Immature natural killer cell (primary cell): ENCODE data around the gene CCNQ. TPM values are rescaled to one million over a fixed set of nuclear protein-coding genes. Genes with fewer than 3 reads are reported as not detected.

Experiments
- DNase-seq, 3 donors: peaks; one replicate each; pipeline ENCODE4 v3.0.0; 2022; ENCODE audit warnings: mixed read lengths in 1 of 3
- H3K27ac Mint-ChIP-seq, 6 donors: one replicate each; pipeline ENCODE4 v1.8.0; 2020; ENCODE audit warnings: mixed read lengths in 6 of 6, mild to moderate bottlenecking in 5 of 6, inconsistent platforms in 4 of 6, moderate library complexity in 3 of 6
- H3K27me3 Mint-ChIP-seq, 3 donors: one replicate each; pipeline ENCODE4 v1.8.0; 2020 to 2021; ENCODE audit warnings: low read depth in 3 of 3, mild to moderate bottlenecking in 3 of 3, mixed read lengths in 3 of 3, moderate library complexity in 3 of 3, inconsistent platforms in 1 of 3
- H3K36me3 Mint-ChIP-seq, 3 donors: one replicate each; pipeline ENCODE4 v1.8.0; 2020; ENCODE audit warnings: mixed read lengths in 3 of 3, inconsistent platforms in 2 of 3, mild to moderate bottlenecking in 2 of 3
- H3K4me1 Mint-ChIP-seq, 2 donors: one replicate each; pipeline ENCODE4 v1.8.0; 2020; ENCODE audit warnings: inconsistent platforms in 2 of 2, mild to moderate bottlenecking in 2 of 2, mixed read lengths in 2 of 2, moderate library complexity in 1 of 2
- H3K4me3 Mint-ChIP-seq, 5 donors: one replicate each; pipeline ENCODE4 v1.8.0; 2020; ENCODE audit warnings: mild to moderate bottlenecking in 5 of 5, mixed read lengths in 5 of 5, inconsistent platforms in 3 of 5, moderate library complexity in 3 of 5
- H3K9me3 Mint-ChIP-seq, 6 donors: one replicate each; pipeline ENCODE4 v1.8.0; 2020; ENCODE audit warnings: mild to moderate bottlenecking in 6 of 6, mixed read lengths in 6 of 6, inconsistent platforms in 4 of 6, moderate library complexity in 3 of 6
- polyA plus RNA-seq, 3 donors: library from polyadenylated mRNA; unstranded; fragments of 300-500 nt; fragmentation: Illumina TruSeq; gene quantifications; one replicate each; pipeline ENCODE4 v1.2.3, GENCODE V29; 2021

The CCNQ gene
- polyA plus RNA-seq, 3 donors from 2014 or later, result 36.7 to 42.8 (median 38.4) TPM

- Mint-ChIP-seq H3K27ac (no peak overlapping the region), H3K4me3 (no peak overlapping the region), H3K9me3 (peaks cover 0 to 3% (median 0%) of the 10 kb centered on the region in 6 donors), H3K27me3 (peaks cover 0 to 3% (median 2%) of the 10 kb centered on the region in 3 donors), H3K4me1 (peaks cover 17 to 20% of the 10 kb centered on the region in 2 donors), H3K36me3 (no peaks in the 10 kb centered on the region)
- no peak for DNase-seq
These were observed 5.8 kb downstream of the CCNQ start for GRCh38 chrX:153592966-153593688.

GRCh38 chrX:153592091-153592833, 6.7 kb downstream of the CCNQ start:
- H3K36me3 Mint-ChIP-seq, result no peaks in the 10 kb centered on the region
- no peak overlapping the region for H3K27ac Mint-ChIP-seq
- DNase-seq, result no peak
- peaks cover 0 to 3% (median 0%) of the 10 kb centered on the region in 6 donors for H3K9me3 Mint-ChIP-seq
- peaks cover 8 to 12% of the 10 kb centered on the region in 2 donors for H3K4me1 Mint-ChIP-seq
- no peak overlapping the region for H3K4me3 Mint-ChIP-seq
- H3K27me3 Mint-ChIP-seq, result peaks cover 0 to 2% (median 2%) of the 10 kb centered on the region in 3 donors

- no peak overlapping the region for H3K4me3 Mint-ChIP-seq
These were observed 7.7 kb downstream of the CCNQ start for GRCh38 chrX:153590961-153591956.

DNA sequence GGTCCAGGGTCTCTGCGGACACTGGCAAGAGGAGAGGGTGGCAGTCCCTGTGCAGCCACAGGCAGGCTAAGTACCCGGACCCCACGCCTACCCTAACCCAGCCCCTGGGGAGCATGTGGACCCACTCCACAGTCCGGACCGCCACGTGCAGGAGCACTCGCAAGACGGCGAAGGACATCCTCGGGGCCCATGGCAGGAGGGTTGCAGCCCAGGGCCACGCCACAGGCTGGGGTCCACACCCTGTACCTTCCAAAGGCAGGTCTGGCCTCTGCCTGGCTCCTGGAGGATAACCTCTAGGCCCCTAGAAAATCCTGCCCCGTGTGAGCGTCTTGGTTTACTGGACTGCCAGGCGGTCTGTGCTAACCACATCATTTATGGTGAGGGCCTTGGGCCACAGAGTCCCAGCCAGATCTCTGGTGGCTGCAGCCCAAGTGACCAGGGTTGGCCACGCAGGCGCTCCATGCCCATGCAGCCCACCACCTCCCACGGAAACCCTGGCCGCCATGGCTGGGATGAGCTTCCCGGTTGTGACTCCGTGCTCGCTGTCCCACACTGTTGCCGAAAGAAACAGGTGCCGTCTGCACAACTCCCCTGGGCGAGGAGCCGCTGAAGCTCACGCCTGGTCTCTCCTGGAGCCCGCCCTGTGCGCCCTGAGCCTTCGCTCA, 10.0 kb downstream of the CCNQ start:
- H3K9me3 Mint-ChIP-seq, result peaks cover 0 to 3% (median 0%) of the 10 kb centered on the region in 6 donors
- no peaks in the 10 kb centered on the region for H3K4me1 Mint-ChIP-seq
- H3K27ac Mint-ChIP-seq, result no peak overlapping the region
- peaks cover 0 to 6% (median 4%) of the 10 kb centered on the region in 3 donors for H3K27me3 Mint-ChIP-seq
- no peak overlapping the region for H3K4me3 Mint-ChIP-seq
- H3K36me3 Mint-ChIP-seq, result peaks cover 0 to 3% (median 0%) of the 10 kb centered on the region in 3 donors
- no peak for DNase-seq

More at GRCh38 chrX:153590961-153591956, 7.7 kb downstream of the CCNQ start:
- peaks cover 0 to 3% (median 0%) of the 10 kb centered on the region in 6 donors for H3K9me3 Mint-ChIP-seq
- peaks cover 0 to 4% (median 2%) of the 10 kb centered on the region in 3 donors for H3K27me3 Mint-ChIP-seq
- H3K36me3 Mint-ChIP-seq, result peaks cover 0 to 3% (median 0%) of the 10 kb centered on the region in 3 donors
- DNase-seq, result no peak
- H3K4me1 Mint-ChIP-seq, result peaks cover 0 to 2% of the 10 kb centered on the region in 2 donors
- no peak overlapping the region for H3K27ac Mint-ChIP-seq

DNA sequence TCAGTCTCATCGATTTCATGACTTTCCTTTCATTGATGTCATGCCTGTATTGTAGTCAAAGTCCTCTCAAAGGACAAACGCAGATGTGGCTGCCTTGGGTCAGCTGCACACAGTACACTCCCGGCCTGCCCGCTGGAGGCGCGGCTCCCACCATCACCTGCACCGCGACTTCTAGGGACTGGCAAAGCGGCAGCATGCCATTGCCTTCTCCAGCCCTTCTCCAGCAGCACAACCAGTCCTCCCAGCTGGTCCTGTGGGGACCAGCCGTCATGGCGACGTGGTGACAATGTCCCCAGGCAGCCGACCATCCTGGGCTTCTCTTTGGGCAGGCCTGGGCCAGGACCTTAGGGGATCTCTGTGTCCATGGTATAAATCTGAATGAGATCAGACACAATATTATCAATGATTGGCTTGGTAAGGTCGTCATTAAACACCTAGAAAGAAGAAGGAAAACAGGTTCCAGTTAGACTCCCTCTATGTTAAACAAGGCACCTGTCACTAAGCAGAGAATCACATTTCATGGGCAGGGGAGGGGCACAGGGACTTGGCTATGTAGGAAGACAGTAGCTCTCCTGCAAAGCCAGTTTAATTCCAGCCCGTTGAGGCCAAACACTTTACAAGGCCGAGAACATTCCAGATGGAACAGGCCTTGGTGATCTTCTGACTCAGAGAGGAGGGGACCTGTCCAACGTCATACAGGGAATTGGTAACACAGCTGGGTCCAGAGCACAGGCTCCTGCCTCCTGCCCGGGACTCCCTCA, 10.7 kb downstream of the CCNQ start:
- H3K9me3 Mint-ChIP-seq, result no peaks in the 10 kb centered on the region
- no peak overlapping the region for H3K4me3 Mint-ChIP-seq
- DNase-seq, result no peak
- H3K27ac Mint-ChIP-seq, result no peak overlapping the region
- peaks cover 0 to 4% of the 10 kb centered on the region in 2 donors for H3K4me1 Mint-ChIP-seq
- H3K36me3 Mint-ChIP-seq, result peaks cover 0 to 3% (median 0%) of the 10 kb centered on the region in 3 donors
- H3K27me3 Mint-ChIP-seq, result peaks cover 3 to 4% (median 4%) of the 10 kb centered on the region in 3 donors

GRCh38 chrX:153587342-153587741, 11.6 kb downstream of the CCNQ start:
- no peak overlapping the region for H3K27ac Mint-ChIP-seq
- peaks cover 2 to 4% (median 3%) of the 10 kb centered on the region in 3 donors for H3K27me3 Mint-ChIP-seq
- DNase-seq, result no peak
- H3K36me3 Mint-ChIP-seq, result peaks cover 0 to 3% (median 0%) of the 10 kb centered on the region in 3 donors
- no peak overlapping the region for H3K4me3 Mint-ChIP-seq
- H3K4me1 Mint-ChIP-seq, result peaks cover 7 to 10% of the 10 kb centered on the region in 2 donors
- no peaks in the 10 kb centered on the region for H3K9me3 Mint-ChIP-seq

GRCh38 chrX:153585827-153586226, 13.1 kb downstream of the CCNQ start:
- Mint-ChIP-seq H3K4me3 (no peak overlapping the region), H3K27ac (peak overlapping the region in 1 of 6 donors; percentile 18), H3K4me1 (peaks cover 7 to 10% of the 10 kb centered on the region in 2 donors), H3K27me3 (peaks cover 2 to 4% (median 3%) of the 10 kb centered on the region in 3 donors), H3K36me3 (peaks cover 0 to 3% (median 0%) of the 10 kb centered on the region in 3 donors), H3K9me3 (no peaks in the 10 kb centered on the region)
- DNase-seq, result no peak

DNA sequence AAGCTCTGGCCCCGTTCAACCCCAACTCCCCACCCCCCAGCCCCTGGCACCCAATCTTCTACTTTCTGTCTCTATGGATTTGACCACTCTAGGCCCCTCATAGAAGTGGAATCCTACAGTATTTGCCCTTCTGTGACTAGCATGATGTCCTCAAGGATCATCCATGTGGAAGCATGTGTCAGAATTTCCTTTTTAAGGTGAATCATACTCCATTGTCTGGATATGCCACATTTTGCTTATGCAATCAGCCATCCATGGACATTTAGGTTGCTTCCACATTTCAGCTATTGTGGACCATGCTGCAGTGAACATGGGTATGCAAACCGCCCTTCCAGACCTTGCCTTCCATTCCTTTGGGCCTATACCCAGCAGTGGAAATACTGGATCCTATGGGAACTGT, 15.5 kb downstream of the CCNQ start:
- H3K4me3 Mint-ChIP-seq, result peak overlapping the region in 2 of 5 donors; percentile 6 to 12
- H3K27me3 Mint-ChIP-seq, result peaks cover 2 to 6% (median 3%) of the 10 kb centered on the region in 3 donors
- no peak overlapping the region for H3K27ac Mint-ChIP-seq
- H3K36me3 Mint-ChIP-seq, result peaks cover 0 to 3% (median 0%) of the 10 kb centered on the region in 3 donors
- H3K4me1 Mint-ChIP-seq, result peaks cover 7 to 10% of the 10 kb centered on the region in 2 donors
- DNase-seq, result no peak
- H3K9me3 Mint-ChIP-seq, result no peaks in the 10 kb centered on the region

- peaks cover 2 to 6% (median 3%) of the 10 kb centered on the region in 3 donors for H3K27me3 Mint-ChIP-seq
- peak; percentile 6 to 15 (median 7) for DNase-seq
- H3K4me1 Mint-ChIP-seq, result peaks cover 7 to 10% of the 10 kb centered on the region in 2 donors
- H3K9me3 Mint-ChIP-seq, result no peaks in the 10 kb centered on the region
- H3K27ac Mint-ChIP-seq, result peak overlapping the region in 4 of 6 donors; percentile 13 to 71 (median 46)
- peak overlapping the region; percentile 6 to 44 (median 37) for H3K4me3 Mint-ChIP-seq
- peaks cover 0 to 3% (median 0%) of the 10 kb centered on the region in 3 donors for H3K36me3 Mint-ChIP-seq
These were observed 16.0 kb downstream of the CCNQ start for GRCh38 chrX:153582896-153583295.

- Mint-ChIP-seq H3K9me3 (no peaks in the 10 kb centered on the region), H3K27ac (no peak overlapping the region), H3K4me3 (no peak overlapping the region), H3K27me3 (peaks cover 2 to 8% (median 3%) of the 10 kb centered on the region in 3 donors), H3K4me1 (peaks cover 7 to 10% of the 10 kb centered on the region in 2 donors), H3K36me3 (no peaks in the 10 kb centered on the region)
- DNase-seq, result no peak
These were observed 18.1 kb downstream of the CCNQ start for GRCh38 chrX:153580700-153581386.

DNA sequence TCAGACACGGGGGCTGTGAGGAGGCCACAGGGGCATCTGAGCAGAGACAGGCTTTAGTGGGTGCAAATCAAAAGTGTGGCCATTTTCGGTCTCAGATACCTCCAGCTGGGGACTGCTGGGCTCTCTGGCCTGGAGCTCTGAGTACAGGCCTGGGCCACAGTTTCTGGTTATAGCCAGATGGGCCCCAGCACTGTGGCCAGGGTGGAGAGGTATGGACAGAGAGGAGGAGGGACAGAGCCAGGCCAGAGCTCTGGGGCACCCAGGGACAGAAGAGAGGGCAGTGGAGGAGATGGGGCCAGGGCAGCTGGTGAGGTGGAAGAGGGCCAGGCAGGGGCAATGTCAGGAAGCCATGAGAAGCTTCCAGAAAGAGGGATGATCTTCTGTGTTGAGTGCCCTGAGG, 20.1 kb downstream of the CCNQ start:
- Mint-ChIP-seq H3K9me3 (no peaks in the 10 kb centered on the region), H3K27me3 (peaks cover 0 to 10% (median 3%) of the 10 kb centered on the region in 3 donors), H3K4me3 (no peak overlapping the region), H3K36me3 (no peaks in the 10 kb centered on the region), H3K27ac (no peak overlapping the region), H3K4me1 (peaks cover 7 to 10% of the 10 kb centered on the region in 2 donors)
- DNase-seq, result no peak
